ENCODE data around the gene CAVIN1.
"Not testable (repeated sequence)": the region's sequence is repeated elsewhere in the genome, so short reads cannot be mapped to it uniquely, and the experiment has no call there.

CAVIN1 gene

GRCh38 chr17:42429726-42430447 is 6.8 kb upstream of the CAVIN1 start:
- no peak for DNase-seq

DNA sequence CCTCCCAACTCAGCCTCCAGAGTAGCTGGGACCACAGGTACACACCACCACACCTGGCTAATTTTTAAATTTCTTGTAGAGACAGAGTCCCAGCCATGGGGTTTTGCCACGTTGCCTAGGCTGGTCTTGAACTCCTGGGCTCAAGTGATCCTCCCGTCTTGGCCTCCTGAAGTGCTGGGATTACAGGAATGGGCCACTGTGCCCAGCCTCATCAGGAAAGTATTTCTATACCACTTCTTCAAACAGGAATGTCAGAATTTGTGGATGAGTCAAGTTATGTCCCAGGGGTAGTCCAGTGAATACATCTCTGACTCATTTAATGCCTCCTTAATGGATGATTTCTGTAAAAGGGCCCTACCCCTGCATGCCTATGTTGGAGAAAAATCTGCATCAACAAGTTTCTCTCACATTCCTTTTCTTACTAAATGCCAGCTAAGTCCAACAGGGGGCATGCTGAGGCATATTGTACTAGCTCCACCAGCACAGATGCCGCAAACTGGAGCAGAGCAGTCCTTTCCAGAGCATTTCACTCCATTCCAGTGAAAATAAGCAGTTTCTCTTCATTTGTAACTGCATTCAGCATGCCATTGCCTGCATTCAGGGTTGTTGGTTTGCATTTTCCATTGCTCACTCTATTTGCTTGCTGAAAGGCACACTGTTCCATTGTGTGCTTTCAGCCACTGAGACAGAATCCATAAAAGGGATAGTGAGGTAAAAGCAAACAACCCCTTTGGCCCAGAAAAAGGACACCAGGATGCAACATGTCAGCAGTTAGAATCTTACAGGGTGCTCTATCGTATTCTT is 5.3 kb upstream of the CAVIN1 start:
- no peak for DNase-seq

GRCh38 chr17:42424991-42425610 is 2.0 kb upstream of the CAVIN1 start:
- DNase-seq: no peak

- DNase-seq: no peak
These were observed 710 bp upstream of the CAVIN1 start for GRCh38 chr17:42423766-42424165.

GRCh38 chr17:42422412-42422957 is 571 bp downstream of the CAVIN1 start:
- peak; percentile 53 for DNase-seq

DNA sequence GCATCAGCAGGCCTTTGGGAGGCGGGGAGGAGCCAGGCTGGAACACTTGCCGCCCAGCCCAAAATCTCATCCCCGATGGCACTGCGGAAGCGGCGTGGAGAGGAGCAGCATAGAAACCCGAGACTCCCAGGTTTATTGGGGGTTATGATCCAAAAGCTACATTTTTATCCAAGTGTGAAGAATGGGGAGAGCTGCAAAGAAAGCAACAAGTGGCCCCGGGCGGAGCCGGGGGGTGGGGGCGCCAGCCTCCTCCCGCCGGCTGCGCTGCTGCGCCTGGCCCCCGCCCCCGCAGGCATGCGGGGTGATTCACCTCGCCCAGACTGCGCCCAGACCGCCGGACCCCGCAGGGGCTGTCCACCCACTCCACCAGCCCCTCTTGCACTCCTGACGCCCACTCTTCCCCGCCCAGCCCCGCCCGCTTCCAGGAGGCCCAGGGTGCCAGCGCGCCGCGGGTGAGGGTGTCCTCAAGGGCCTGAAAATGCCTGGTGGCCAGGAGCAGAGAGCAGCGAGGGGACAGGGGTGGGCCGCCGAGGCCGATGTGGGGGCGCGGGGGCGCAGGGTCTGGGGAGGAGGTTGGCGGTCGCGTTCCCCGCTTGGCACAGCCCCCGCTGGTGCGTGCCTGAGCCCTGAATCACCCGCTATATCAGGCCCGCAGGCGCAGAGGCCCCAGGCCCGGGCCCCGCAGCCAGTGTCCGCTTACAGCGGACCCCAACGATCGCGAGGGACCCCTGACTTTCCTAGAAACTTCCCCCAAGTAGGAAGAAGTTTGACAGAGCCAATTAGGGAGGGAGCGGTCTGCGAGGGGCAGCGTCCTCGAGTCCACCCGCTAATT is 1.3 kb downstream of the CAVIN1 start:
- DNase-seq: no peak

GRCh38 chr17:42421136-42421506 is 1.9 kb downstream of the CAVIN1 start:
- DNase-seq: no peak

DNA sequence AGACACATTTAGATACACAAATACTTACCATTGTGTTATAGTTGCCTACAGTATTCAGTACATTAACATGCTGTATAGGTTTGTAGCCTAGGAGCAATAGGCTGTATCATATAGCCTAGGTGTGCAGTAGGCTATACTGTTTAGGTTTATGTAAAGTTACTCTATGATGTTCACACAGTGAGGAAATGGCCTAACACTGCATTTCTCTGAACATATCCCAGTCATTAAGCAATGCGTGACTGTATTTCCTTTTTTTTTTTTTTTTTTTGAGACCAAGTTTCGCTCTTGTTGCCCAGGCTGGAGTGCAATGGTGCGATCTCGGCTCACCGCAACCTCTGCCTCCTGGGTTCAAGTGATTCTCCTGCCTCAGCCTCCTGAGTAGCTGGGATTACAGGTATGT is 5.1 kb downstream of the CAVIN1 start:
- not testable (repeated sequence) for DNase-seq

GRCh38 chr17:42414704-42415409 is 8.2 kb downstream of the CAVIN1 start:
- peak; percentile 70 for DNase-seq

DNA sequence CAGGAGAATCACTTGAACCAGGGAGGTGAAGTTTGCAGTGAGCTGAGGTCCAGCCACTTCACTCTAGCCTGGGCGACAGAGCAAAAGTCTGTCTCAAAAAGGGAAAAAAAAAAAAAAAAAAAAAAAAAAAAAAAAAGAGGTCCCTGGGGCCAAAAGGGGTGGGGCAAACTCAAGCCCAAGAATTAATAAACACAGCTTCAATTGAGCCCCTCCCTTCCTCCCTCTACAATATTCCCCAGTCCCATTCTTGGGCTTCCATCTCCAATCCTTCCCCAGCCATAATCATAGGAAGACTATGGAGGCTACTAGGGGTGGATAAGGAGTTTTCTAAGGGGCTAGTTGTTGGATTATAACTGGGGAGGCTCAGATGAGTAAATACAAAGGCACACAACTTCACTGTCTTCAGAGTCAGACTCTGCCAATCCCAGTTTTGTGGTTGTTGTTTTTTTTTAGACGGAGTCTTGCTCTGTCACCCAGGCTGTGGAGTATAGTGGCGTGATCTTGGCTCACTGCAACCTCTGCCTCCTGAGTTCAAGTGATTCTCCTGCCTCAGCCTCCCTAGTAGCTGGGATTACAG is 9.5 kb downstream of the CAVIN1 start:
- DNase-seq: no peak

GRCh38 chr17:42411905-42412679 is 11.0 kb downstream of the CAVIN1 start:
- DNase-seq: no peak

GRCh38 chr17:42411361-42411760 is 11.7 kb downstream of the CAVIN1 start:
- DNase-seq: no peak

GRCh38 chr17:42410319-42410685 is 12.8 kb downstream of the CAVIN1 start:
- DNase-seq: no peak

DNA sequence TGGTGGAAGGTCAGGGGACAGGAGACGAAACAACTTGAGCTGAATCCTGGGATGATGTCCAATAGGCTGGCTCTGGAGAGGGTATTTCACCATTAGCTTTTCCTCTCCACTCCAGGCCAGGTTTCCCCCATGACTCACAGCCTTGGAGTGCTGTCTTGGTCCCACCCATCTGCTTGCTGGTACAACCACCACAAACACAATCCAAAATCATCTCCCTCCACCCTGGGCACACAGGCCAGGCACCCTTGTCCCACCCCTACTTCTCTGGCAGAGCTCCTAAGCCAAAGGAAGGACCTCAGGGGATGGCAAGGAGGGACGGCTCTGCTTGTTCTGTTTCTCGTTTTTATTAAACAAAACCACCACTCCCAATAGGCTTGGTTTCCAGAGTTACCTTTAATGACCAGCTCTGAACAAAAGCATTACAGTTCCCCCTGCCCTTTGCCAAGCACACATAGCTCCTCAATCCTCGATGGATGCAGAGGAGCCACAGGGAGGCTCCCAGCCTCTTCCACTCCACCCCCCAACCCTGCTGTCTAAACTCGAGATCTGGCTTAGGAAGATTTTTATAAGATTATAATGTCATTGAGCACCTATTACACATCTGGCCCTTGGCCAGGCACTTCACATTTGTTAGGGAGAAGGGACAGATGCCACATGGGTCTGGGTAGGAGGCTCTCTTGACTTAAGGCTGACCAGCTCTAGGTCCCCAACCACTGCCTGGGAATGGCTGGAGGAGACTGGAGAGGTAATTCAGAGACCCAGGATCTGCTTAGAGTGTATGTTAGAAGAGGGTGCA is 13.3 kb downstream of the CAVIN1 start:
- no peak for DNase-seq

GRCh38 chr17:42408061-42408460 is 15.0 kb downstream of the CAVIN1 start:
- DNase-seq: no peak

DNA sequence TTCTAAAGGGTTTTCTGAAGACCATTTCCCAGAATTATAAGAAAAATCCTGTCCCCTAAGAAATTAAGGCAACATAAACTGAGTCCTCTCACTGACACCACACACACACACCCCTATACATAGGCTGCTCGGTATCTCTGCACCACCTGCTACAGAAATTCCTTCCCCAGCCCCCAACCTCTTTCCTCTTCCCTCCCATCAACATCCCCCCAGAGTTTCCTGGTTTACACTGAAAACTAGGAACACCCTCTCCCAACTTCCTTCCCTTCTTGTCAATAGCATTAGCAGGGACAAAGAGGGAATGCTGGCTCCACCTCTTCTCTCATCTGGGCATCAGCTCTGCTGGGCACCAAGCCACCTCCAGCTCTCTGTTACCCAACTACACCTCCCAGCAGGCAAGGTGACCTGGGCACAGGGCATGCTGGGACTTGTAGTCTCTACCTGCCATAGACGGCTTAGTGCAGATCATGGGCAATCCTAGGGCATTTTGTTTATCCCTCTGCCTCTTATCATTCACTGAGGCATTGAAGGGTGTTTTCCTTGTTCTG is 15.7 kb downstream of the CAVIN1 start:
- DNase-seq: peak; percentile 64

DNA sequence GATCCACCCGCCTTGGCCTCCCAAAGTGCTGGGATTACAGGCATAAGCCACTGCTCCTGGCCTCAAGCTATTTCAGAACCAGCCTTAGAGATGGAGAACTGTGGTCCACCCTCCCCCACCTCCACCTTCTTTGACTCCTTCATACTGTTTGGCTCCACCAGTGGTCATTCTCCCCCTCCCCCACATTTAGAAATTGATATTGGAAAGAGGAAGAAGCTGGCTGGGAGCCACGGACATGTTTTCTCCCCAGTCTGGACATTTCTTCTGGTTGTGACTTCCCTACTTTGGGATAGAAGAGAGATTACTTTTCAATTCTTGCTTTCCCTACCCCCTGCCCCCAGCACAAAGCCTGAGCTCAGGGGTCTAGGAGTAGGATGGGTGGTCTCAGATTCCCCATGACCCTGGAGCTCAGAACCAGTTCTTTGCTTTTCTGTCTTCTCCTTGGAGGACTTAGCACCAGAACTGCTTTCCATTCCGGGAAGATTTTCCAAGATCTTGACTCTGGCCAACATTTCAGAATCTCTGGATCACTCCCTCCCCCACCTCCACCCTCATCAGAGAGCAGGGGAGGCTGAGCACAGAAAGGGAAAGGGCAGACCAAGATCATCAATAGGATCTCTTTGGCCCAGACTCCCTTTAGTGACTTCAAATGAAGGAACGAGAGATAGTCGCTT is 16.3 kb downstream of the CAVIN1 start:
- no peak for DNase-seq

GRCh38 chr17:42405963-42406495 is 17.0 kb downstream of the CAVIN1 start:
- DNase-seq: peak; percentile 79

DNA sequence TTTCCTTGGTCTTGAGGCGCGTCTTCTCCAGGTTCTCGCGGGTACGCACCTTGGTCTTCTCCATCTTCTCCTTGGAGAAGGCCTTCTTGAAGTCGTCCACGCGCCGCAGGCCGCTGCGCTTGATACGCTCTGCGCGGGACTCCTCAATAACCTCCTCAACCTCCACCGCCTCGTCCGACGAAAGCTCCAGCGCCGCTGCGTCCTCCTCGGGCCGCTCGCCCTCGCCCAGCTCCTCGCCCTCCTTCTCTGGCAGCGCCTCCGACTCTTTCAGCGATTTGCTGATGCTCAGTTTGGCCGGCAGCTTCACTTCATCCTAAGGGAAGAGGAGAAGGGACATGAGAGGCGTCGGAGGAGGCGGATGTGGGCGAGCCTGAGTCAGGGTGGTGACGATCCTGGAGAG is 18.0 kb downstream of the CAVIN1 start:
- DNase-seq: no peak
